WTC11 (cell line): ENCODE measurements around the gene GABRG3. TPM values are rescaled to one million over a fixed set of nuclear protein-coding genes. Genes with fewer than 3 reads are reported as not detected.
A peak's percentile ranks its signal among the peaks of the same experiment; 100 is the strongest.

Experiments used
- ATAC-seq: fragments of 200-7000 bp; cut with Tn5 transposase; 2 replicates; pipeline ENCODE4 v1.10.0; 2021; ENCODE audit warnings: mild to moderate bottlenecking, moderate library complexity
- CTCF ChIA-PET: fragments of 300-600 bp; sonication (Branson Sonifier 250); formaldehyde crosslinking; loops from one replicate; lab custom pipeline; 2021; ENCODE audit warnings: antibody characterized with exemption; lab: Charles Lee
- POLR2A ChIA-PET: fragments of 350-600 bp; sonication (Branson Sonifier 250); formaldehyde crosslinking; loops from one replicate; lab custom pipeline; 2021; ENCODE audit warnings: antibody characterized with exemption; lab: Charles Lee
- DNase-seq: peaks from one replicate; pipeline ENCODE4 v3.0.0; 2021; ENCODE audit warnings: low spot score
- H3K27ac Mint-ChIP-seq: 2 replicates; pipeline ENCODE4 v1.8.0; 2021; ENCODE audit warnings: mixed read lengths
- H3K27me3 Mint-ChIP-seq: 2 replicates; pipeline ENCODE4 v1.8.0; 2021; ENCODE audit warnings: low read depth, mild to moderate bottlenecking, moderate library complexity, mixed read lengths
- H3K36me3 Mint-ChIP-seq: 2 replicates; pipeline ENCODE4 v1.8.0; 2021; ENCODE audit warnings: mixed read lengths
- H3K4me1 Mint-ChIP-seq: 2 replicates; pipeline ENCODE4 v1.8.0; 2022; ENCODE audit warnings: mixed read lengths
- H3K4me3 Mint-ChIP-seq: 2 replicates; pipeline ENCODE4 v1.8.0; 2021; ENCODE audit warnings: mild to moderate bottlenecking, moderate library complexity, mixed read lengths
- H3K9me3 Mint-ChIP-seq: 2 replicates; pipeline ENCODE4 v1.8.0; 2021; ENCODE audit warnings: mixed read lengths
- ATF3 ChIP-seq: sonication (generic); formaldehyde crosslinking; conservative IDR thresholded peaks from 2 replicates; pipeline ENCODE4 v1.8.1; 2022; ENCODE audit warnings: mild to moderate bottlenecking, missing genetic modification reagents
- ETV6 ChIP-seq: sonication (generic); formaldehyde crosslinking; IDR thresholded peaks from 2 replicates; pipeline ENCODE4 v1.8.1; 2022; ENCODE audit warnings: mild to moderate bottlenecking, missing genetic modification reagents
- FOXK1 ChIP-seq: sonication (generic); formaldehyde crosslinking; IDR thresholded peaks from 2 replicates; pipeline ENCODE4 v1.8.0; 2022; ENCODE audit warnings: mild to moderate bottlenecking, moderate library complexity, missing genetic modification reagents
- GRHL2 ChIP-seq: fragments of 250-450 bp; sonication (Bioruptor Pico); IDR thresholded peaks from 2 replicates; pipeline ENCODE4 v1.8.0; 2022; ENCODE audit warnings: mild to moderate bottlenecking, moderate library complexity; ENCODE audit not compliant: insufficient replicate concordance, severe bottlenecking
- JUN ChIP-seq: sonication (generic); formaldehyde crosslinking; IDR thresholded peaks from 2 replicates; pipeline ENCODE4 v1.8.0; 2023; ENCODE audit warnings: mild to moderate bottlenecking, missing genetic modification reagents
- MLX ChIP-seq: sonication (generic); formaldehyde crosslinking; IDR thresholded peaks from 2 replicates; pipeline ENCODE4 v1.8.1; 2023; ENCODE audit warnings: mild to moderate bottlenecking, missing genetic modification reagents, moderate library complexity
- OVOL2 ChIP-seq: fragments of 250-450 bp; sonication (Bioruptor Pico); IDR thresholded peaks from 2 replicates; pipeline ENCODE4 v1.9.0; 2021; ENCODE audit warnings: mild to moderate bottlenecking, borderline replicate concordance
- PREB ChIP-seq: sonication (generic); formaldehyde crosslinking; IDR thresholded peaks from 2 replicates; pipeline ENCODE4 v1.8.1; 2022; ENCODE audit warnings: mild to moderate bottlenecking, missing genetic modification reagents, moderate library complexity, borderline replicate concordance
- TCF7 ChIP-seq: sonication (generic); formaldehyde crosslinking; IDR thresholded peaks from 2 replicates; pipeline ENCODE4 v1.8.0; 2022; ENCODE audit warnings: mild to moderate bottlenecking, low read depth, missing genetic modification reagents, moderate library complexity
- TEAD1 ChIP-seq: sonication (generic); formaldehyde crosslinking; IDR thresholded peaks from 2 replicates; pipeline ENCODE4 v1.8.0; 2022; ENCODE audit warnings: mild to moderate bottlenecking, missing genetic modification reagents
- ZBTB21 ChIP-seq: sonication (generic); formaldehyde crosslinking; IDR thresholded peaks from 2 replicates; pipeline ENCODE4 v1.8.1; 2023; ENCODE audit warnings: mild to moderate bottlenecking, missing genetic modification reagents, borderline replicate concordance
- total RNA-seq: library from RNA; stranded (reverse); gene quantifications from 3 replicates; pipeline ENCODE4 v1.2.3, GENCODE V29; 2021
- TF ChIP-seq, protein P1 (sequence below): fragments of 200-600 bp; IDR thresholded peaks from 2 replicates; pipeline ENCODE4 v1.8.0; 2022; ENCODE audit warnings: antibody characterized with exemption
- TF ChIP-seq, protein P2 (sequence below): sonication (generic); formaldehyde crosslinking; IDR thresholded peaks from 2 replicates; pipeline ENCODE4 v1.8.1; 2023; ENCODE audit warnings: mild to moderate bottlenecking, missing genetic modification reagents, moderate library complexity
- TF ChIP-seq, protein P3 (sequence below): fragments of 250-450 bp; sonication (Bioruptor Pico); IDR thresholded peaks from 2 replicates; pipeline ENCODE4 v1.9.0; 2021; ENCODE audit warnings: mild to moderate bottlenecking, borderline replicate concordance
- TF ChIP-seq, protein P4 (sequence below): fragments of 250-450 bp; sonication (Bioruptor Pico); IDR thresholded peaks from 2 replicates; pipeline ENCODE4 v1.9.0; 2021; ENCODE audit warnings: moderate library complexity, mild to moderate bottlenecking, inconsistent platforms, borderline replicate concordance

Gene GABRG3
- total RNA-seq, 1 experiment from 2014 or later: 0.72 TPM

GRCh38 chr15:27170851-27171250 is 199.9 kb downstream of the GABRG3 start (continued):
- TF ChIP-seq, protein P1, sequence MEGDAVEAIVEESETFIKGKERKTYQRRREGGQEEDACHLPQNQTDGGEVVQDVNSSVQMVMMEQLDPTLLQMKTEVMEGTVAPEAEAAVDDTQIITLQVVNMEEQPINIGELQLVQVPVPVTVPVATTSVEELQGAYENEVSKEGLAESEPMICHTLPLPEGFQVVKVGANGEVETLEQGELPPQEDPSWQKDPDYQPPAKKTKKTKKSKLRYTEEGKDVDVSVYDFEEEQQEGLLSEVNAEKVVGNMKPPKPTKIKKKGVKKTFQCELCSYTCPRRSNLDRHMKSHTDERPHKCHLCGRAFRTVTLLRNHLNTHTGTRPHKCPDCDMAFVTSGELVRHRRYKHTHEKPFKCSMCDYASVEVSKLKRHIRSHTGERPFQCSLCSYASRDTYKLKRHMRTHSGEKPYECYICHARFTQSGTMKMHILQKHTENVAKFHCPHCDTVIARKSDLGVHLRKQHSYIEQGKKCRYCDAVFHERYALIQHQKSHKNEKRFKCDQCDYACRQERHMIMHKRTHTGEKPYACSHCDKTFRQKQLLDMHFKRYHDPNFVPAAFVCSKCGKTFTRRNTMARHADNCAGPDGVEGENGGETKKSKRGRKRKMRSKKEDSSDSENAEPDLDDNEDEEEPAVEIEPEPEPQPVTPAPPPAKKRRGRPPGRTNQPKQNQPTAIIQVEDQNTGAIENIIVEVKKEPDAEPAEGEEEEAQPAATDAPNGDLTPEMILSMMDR: no peak
- TF ChIP-seq, all 79 proteins: peak for 0

- ATAC-seq (no peak), DNase-seq (no peak)
- Mint-ChIP-seq H3K36me3 (peaks cover 18% of the 10 kb centered on the region), H3K27me3 (peaks cover 25% of the 10 kb centered on the region), H3K4me3 (no peak overlapping the region), H3K4me1 (peaks cover 41% of the 10 kb centered on the region), H3K9me3 (peaks cover 19% of the 10 kb centered on the region), H3K27ac (no peak overlapping the region)
- TF ChIP-seq ATF3 (CRISPR knock-in tag) (no peak), TCF7 (CRISPR knock-in tag) (no peak), MLX (CRISPR knock-in tag) (no peak), OVOL2 (CRISPR knock-in tag) (no peak), GRHL2 (CRISPR knock-in tag) (no peak), ETV6 (CRISPR knock-in tag) (no peak), ZBTB21 (CRISPR knock-in tag) (no peak), FOXK1 (no peak), JUN (CRISPR knock-in tag) (no peak)
- TF ChIP-seq, protein P2, sequence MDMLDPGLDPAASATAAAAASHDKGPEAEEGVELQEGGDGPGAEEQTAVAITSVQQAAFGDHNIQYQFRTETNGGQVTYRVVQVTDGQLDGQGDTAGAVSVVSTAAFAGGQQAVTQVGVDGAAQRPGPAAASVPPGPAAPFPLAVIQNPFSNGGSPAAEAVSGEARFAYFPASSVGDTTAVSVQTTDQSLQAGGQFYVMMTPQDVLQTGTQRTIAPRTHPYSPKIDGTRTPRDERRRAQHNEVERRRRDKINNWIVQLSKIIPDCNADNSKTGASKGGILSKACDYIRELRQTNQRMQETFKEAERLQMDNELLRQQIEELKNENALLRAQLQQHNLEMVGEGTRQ: no peak
- TF ChIP-seq, protein P3, sequence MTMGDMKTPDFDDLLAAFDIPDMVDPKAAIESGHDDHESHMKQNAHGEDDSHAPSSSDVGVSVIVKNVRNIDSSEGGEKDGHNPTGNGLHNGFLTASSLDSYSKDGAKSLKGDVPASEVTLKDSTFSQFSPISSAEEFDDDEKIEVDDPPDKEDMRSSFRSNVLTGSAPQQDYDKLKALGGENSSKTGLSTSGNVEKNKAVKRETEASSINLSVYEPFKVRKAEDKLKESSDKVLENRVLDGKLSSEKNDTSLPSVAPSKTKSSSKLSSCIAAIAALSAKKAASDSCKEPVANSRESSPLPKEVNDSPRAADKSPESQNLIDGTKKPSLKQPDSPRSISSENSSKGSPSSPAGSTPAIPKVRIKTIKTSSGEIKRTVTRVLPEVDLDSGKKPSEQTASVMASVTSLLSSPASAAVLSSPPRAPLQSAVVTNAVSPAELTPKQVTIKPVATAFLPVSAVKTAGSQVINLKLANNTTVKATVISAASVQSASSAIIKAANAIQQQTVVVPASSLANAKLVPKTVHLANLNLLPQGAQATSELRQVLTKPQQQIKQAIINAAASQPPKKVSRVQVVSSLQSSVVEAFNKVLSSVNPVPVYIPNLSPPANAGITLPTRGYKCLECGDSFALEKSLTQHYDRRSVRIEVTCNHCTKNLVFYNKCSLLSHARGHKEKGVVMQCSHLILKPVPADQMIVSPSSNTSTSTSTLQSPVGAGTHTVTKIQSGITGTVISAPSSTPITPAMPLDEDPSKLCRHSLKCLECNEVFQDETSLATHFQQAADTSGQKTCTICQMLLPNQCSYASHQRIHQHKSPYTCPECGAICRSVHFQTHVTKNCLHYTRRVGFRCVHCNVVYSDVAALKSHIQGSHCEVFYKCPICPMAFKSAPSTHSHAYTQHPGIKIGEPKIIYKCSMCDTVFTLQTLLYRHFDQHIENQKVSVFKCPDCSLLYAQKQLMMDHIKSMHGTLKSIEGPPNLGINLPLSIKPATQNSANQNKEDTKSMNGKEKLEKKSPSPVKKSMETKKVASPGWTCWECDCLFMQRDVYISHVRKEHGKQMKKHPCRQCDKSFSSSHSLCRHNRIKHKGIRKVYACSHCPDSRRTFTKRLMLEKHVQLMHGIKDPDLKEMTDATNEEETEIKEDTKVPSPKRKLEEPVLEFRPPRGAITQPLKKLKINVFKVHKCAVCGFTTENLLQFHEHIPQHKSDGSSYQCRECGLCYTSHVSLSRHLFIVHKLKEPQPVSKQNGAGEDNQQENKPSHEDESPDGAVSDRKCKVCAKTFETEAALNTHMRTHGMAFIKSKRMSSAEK: no peak
- TF ChIP-seq, protein P4, sequence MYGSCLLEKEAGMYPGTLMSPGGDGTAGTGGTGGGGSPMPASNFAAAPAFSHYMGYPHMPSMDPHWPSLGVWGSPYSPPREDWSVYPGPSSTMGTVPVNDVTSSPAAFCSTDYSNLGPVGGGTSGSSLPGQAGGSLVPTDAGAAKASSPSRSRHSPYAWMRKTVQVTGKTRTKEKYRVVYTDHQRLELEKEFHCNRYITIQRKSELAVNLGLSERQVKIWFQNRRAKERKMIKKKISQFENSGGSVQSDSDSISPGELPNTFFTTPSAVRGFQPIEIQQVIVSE (CRISPR knock-in tag): no peak
- ChIA-PET POLR2A (no interaction called here), CTCF (no interaction called here)
These were observed 201.8 kb downstream of the GABRG3 start for GRCh38 chr15:27172821-27173220.

DNA sequence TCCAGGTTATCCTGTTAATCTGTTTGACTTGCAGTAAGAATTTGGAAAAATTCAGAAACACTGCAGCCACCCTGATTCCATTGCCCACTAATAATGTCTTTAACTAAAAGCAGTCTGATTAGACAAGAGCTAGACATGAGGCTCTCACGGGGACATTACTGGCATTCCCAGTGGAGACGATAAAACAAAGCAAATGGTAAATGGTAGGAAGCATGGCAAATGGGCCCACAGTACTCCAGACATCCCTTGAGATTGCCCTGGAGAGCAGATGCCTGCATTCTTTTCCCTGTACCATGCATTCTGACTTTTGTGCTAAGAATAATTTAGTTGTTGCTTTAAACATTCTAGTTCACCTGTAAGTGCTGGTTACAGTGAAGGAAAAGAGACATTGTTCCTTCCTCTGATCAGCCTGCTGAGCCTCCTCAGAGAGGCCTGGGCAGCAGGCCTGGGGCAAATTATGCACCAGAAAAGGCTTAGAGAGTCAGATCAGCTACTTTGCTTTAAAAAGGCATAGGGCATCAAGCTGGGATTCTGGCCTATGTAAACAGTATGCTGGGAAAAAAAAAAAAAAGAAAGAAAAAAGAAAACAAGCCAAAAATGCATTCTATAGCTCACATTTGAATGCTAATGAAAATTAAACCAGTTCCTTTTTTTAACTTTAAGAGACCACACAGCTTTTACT is 204.6 kb downstream of the GABRG3 start:
- POLR2A ChIA-PET: no interaction called here
- Mint-ChIP-seq H3K4me1 (peaks cover 38% of the 10 kb centered on the region), H3K27me3 (peaks cover 34% of the 10 kb centered on the region)
- no peak for DNase-seq
- TF ChIP-seq TEAD1 (CRISPR knock-in tag) (0 out of 2 replicates have a peak, but pooled peaks have one; percentile 29), PREB (no peak)
- TF ChIP-seq, all 79 proteins: peak for 1
- Mint-ChIP-seq H3K4me3 (no peak overlapping the region), H3K9me3 (peaks cover 36% of the 10 kb centered on the region), H3K36me3 (peaks cover 31% of the 10 kb centered on the region), H3K27ac (0 out of 2 replicates have a peak overlapping the region, but pooled peaks have one; percentile 30)
- peak; percentile 90 for ATAC-seq
- CTCF ChIA-PET: interaction anchor here (0.7 to 1.7 kb wide), 3 partner anchors 201 to 334 kb away, joined by 3 to 7 read pairs (median 5); no protein-coding TSS in a partner anchor
